GM10248 (cell line): Measurements from ENCODE around the gene KRT40.

ENCODE experiments used
- CTCF ChIA-PET: fragments of 300-600 bp; sonication (Branson Sonifier 250); formaldehyde crosslinking; extraction: SDS; loops from one replicate; lab custom pipeline; 2021; ENCODE audit warnings: antibody characterized with exemption; lab: Yijun Ruan, JAX
- POLR2A ChIA-PET: fragments of 350-650 bp; sonication (Branson Sonifier 250); formaldehyde crosslinking; extraction: SDS; loops from one replicate; lab custom pipeline; 2020; ENCODE audit warnings: antibody characterized with exemption; lab: Yijun Ruan, JAX
- DNase-seq: peaks from one replicate; pipeline ENCODE4 v3.0.0; 2012; ENCODE audit errors: extremely low spot score
- TF ChIP-seq, protein P1 (sequence below): IDR thresholded peaks from 2 replicates; pipeline ENCODE4 v1.5.1; 2012; ENCODE audit warnings: mild to moderate bottlenecking, low read depth; ENCODE audit errors: extremely low read depth, missing control alignments, control extremely low read depth

KRT40 gene

DNA sequence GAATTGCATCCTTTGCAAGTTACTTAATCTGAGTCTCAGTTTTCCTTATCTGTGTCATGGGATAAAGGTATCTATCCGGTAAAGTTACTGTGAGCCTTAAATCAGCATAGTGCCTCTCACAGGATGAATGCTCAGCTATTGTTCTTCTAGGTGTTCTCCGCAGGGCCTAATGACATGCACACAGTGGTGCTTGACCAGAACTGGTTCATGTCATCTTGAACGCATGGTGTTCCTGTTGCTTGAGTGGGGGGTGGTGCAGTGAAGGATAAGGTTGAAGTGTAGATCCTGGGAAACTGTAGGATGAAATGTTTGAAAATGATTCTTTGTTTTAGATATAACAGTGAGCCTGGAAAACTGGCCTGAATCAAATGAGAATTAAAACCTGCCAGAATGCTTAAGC lies 4.0 kb downstream of the KRT40 start:
- no peak for DNase-seq
- ChIA-PET POLR2A (no interaction called here), CTCF (interaction anchor here (1.7 kb wide), 1 partner anchor 9 kb away, joined by 4 read pairs; no protein-coding TSS in a partner anchor)
- TF ChIP-seq, protein P1, sequence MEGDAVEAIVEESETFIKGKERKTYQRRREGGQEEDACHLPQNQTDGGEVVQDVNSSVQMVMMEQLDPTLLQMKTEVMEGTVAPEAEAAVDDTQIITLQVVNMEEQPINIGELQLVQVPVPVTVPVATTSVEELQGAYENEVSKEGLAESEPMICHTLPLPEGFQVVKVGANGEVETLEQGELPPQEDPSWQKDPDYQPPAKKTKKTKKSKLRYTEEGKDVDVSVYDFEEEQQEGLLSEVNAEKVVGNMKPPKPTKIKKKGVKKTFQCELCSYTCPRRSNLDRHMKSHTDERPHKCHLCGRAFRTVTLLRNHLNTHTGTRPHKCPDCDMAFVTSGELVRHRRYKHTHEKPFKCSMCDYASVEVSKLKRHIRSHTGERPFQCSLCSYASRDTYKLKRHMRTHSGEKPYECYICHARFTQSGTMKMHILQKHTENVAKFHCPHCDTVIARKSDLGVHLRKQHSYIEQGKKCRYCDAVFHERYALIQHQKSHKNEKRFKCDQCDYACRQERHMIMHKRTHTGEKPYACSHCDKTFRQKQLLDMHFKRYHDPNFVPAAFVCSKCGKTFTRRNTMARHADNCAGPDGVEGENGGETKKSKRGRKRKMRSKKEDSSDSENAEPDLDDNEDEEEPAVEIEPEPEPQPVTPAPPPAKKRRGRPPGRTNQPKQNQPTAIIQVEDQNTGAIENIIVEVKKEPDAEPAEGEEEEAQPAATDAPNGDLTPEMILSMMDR, result no peak

DNA sequence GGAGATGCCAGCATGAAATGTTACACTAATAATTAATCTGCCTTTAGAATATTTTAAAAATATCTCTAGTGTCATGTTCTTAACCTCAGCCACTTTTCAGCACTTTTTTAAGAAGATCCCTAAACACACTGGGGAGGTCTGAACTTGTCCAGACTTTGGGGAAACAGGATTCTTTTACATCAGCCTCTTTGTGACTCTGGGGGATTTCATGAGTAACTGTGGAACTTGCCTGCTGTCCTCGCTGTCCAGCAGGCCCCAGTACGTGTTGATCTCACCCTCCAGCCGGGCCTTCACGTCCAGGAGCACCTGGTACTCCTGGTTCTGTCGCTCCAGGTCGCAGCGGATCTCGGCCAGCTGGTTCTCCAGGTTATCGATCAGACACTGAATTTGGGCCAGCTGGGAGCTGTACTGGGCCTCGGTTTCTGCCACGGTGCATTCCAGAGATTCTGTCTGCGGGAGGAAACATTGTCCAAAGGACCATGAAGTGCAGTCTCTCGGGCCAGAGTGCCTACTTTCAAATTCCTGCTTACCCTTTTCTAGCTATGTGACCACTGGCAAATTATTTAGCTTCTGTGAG lies 5.5 kb downstream of the KRT40 start:
- POLR2A ChIA-PET, result no interaction called here
- CTCF ChIA-PET, result interaction anchor here (1.7 kb wide), 1 partner anchor 10 kb away, joined by 4 read pairs; no protein-coding TSS in a partner anchor
- TF ChIP-seq, protein P1, result no peak
- DNase-seq, result no peak

DNA sequence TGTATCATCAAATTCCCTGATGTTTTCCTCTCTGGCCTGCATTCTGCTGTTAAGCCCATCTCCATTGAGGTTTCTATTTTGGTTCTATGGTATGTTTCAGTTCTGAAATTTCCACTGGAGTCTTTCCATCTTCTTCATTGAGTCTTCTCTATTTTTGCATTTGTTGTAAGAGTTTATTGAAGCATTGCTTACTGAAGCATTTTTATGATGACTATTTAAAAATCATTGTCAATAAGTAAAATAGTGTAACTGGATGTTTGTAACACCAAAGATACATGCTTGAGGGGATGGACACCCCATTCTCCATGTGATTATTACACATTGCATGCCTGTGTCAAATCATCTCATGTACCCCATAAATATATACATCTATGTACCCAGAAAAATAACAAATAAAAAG lies 8.6 kb downstream of the KRT40 start:
- POLR2A ChIA-PET, result no interaction called here
- TF ChIP-seq, protein P1, result no peak
- CTCF ChIA-PET, result no interaction called here
- no peak for DNase-seq

DNA sequence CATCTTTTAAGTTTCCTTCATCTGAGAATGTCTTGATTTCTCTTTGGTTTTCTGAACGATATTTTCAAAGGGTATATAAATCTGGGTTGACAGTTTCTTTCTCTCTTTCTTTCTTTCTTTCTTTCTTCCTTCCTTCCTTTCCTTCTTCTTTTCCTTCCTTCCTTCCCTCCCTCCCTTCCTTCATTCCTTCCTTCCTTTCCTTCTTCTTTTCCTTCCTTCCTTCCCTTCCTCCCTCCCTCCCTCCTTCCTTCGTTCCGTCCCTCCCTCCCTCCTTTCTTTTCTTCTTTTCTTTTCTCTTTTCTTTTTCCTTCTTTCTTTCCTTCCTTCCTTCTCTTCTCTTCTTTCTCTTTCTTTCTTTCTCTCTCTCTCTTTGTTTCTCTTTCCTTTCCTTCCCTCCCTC lies 9.8 kb downstream of the KRT40 start:
- TF ChIP-seq, protein P1, result no peak
- no peak for DNase-seq
- CTCF ChIA-PET, result no interaction called here
- POLR2A ChIA-PET, result no interaction called here

DNA sequence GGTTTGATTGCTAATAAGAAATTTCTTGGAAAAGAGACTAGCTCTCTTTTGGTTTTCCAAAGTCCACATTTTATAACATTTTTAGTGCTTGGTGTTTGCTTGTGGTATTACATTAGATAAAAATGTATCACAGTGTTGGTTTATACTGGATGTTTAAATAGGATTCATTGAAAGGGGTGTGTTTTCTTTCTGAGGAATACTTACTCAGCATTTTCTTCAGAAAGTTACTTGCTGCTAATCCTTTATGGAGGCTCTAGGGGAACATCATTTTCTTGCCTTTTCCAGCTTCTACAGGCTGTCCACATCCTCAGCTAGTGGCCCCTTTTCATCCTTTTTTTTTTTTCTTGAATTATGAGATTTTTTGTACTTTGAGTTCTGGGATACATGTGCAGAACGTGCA lies 16.5 kb downstream of the KRT40 start:
- ChIA-PET CTCF (no interaction called here), POLR2A (no interaction called here)
- TF ChIP-seq, protein P1, result no peak
- no peak for DNase-seq

DNA sequence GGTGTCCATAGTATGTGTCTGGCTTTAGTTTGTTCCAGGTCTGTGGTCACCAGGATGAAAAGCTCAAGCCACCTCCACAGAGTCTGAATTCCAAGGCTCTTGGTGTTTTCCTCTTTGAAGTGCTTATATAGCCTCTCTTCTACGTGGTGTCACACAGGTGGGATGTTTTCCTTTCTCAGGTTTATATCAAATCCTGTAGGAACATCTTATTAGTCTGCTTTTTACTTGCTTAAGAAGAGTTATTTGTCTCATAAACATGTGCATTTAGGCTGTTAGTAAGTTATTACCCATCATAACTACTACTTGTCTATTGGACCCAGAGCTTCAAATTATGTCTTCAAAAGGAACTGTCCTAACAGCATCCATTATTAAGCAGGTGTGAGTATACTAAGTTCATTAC lies 17.3 kb downstream of the KRT40 start, which contains the start of gene KRT39:
Gene KRT39 (minus strand): TSS at position 101 of the 400 bp plus-strand sequence. CDS start 92 bp downstream, at position 9.
- DNase-seq, result no peak
- POLR2A ChIA-PET, result no interaction called here
- TF ChIP-seq, protein P1, result no peak
- CTCF ChIA-PET, result no interaction called here

DNA sequence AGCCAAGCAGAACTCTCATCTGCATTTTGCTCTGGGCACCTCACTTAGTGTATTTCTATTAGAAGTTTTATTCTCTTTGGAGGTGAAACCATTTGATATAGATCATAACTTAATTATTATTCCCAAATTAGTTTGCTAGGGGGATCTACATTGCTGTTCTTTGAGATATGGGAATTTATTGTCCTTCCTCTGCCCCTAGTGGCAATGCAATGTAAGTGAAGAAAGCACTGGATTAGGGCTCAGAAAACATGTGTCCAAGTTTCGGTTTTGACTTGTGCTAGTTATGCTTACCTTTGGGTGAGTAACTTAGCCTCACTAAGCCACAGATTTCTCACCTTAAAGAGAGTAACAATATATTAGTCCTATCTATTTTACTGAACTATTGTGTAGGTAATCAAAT lies 20.3 kb downstream of the KRT40 start:
- TF ChIP-seq, protein P1, result peak; percentile 32
- DNase-seq, result peak; percentile 36
- POLR2A ChIA-PET, result no interaction called here
- CTCF ChIA-PET, result interaction anchor here (1.8 kb wide), 1 partner anchor 585 kb away, joined by 4 read pairs; no protein-coding TSS in a partner anchor
